ENCODE measurements around the gene ABHD6. TPM values are rescaled to one million over a fixed set of nuclear protein-coding genes. Genes with fewer than 3 reads are reported as not detected.
"Not testable (repeated sequence)": the region's sequence is repeated elsewhere in the genome, so short reads cannot be mapped to it uniquely, and the experiment has no call there.

Gene ABHD6
- total RNA-seq, 1 donor from 2014 or later: 5.2 TPM

DNA sequence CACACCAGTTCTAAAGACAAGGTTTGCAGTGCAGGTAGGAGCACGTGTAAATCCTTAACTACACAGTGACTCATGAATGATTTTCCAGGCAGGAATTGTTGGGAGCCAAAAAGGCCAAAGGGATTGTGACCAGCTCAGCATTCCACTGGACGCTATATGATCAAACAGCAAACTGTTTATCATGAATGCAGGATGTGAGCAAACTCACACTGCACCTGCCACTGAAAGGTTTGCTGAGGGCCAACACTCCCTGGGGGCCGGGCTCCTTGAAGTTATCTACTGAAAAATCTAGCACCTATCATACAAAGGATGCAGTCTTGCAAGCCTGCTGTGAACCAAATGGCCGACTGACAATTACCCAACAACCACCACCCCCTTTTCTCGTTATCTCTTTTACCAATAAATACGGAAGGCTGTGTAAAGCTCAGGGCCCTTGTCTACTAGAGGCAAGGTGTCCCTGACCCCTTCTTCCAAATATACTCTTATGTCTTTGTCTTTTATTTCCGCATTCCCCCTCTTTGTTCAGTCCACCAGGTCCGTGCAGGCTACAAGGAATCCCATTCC lies 15.3 kb upstream of the ABHD6 start:
- no peaks in the 10 kb centered on the region for H3K36me3 ChIP-seq (ENCODE audit: control insufficient read depth in 3 of 3, insufficient read depth in 3 of 3, low read length in 3 of 3)
- no peaks in the 10 kb centered on the region for H3K27me3 ChIP-seq (ENCODE audit: control insufficient read depth in 3 of 3, insufficient read depth in 3 of 3, low read length in 3 of 3)
- peaks cover 3 to 4% (median 4%) of the 10 kb centered on the region in 3 donors for H3K4me1 ChIP-seq (ENCODE audit: control insufficient read depth in 3 of 3, insufficient read depth in 3 of 3, low read length in 3 of 3)
- H3K9ac ChIP-seq (ENCODE audit: low read depth in 1 of 3, low read length in 3 of 3): no peak overlapping the region
- H3K27ac ChIP-seq (ENCODE audit: low read depth, low read length): no peak overlapping the region
- H3K4me3 ChIP-seq (ENCODE audit: low read length in 3 of 3): no peak overlapping the region
- H3K9me3 ChIP-seq (ENCODE audit: control insufficient read depth in 3 of 3, low read length in 3 of 3): no peaks in the 10 kb centered on the region

DNA sequence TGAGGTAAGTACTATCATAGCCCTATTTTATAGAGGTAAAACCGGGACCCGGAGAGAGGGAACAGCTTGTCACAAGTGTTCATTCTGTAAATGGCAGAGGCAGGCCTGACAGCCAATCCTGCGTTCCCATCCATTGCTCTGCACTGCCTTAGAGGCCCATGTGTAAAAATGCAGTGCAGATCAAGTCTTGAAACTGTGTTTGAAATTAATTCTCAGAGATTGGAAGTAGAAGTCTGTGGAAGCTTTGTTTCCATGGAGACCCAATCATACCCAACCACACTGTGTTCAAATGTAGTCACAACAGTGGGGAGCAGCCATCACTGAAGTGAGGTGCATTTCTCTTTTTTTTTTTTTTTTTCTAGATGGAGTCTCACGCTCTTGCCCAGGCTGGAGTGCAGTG lies 13.7 kb upstream of the ABHD6 start:
- Histone ChIP-seq H3K4me3 (ENCODE audit: low read length in 3 of 3) (no peak overlapping the region), H3K27me3 (ENCODE audit: control insufficient read depth in 3 of 3, insufficient read depth in 3 of 3, low read length in 3 of 3) (no peaks in the 10 kb centered on the region), H3K4me1 (ENCODE audit: control insufficient read depth in 3 of 3, insufficient read depth in 3 of 3, low read length in 3 of 3) (no peaks in the 10 kb centered on the region), H3K9me3 (ENCODE audit: control insufficient read depth in 3 of 3, low read length in 3 of 3) (no peaks in the 10 kb centered on the region), H3K9ac (ENCODE audit: low read depth in 1 of 3, low read length in 3 of 3) (no peak overlapping the region), H3K27ac (ENCODE audit: low read depth, low read length) (no peak overlapping the region), H3K36me3 (ENCODE audit: control insufficient read depth in 3 of 3, insufficient read depth in 3 of 3, low read length in 3 of 3) (no peaks in the 10 kb centered on the region)

DNA sequence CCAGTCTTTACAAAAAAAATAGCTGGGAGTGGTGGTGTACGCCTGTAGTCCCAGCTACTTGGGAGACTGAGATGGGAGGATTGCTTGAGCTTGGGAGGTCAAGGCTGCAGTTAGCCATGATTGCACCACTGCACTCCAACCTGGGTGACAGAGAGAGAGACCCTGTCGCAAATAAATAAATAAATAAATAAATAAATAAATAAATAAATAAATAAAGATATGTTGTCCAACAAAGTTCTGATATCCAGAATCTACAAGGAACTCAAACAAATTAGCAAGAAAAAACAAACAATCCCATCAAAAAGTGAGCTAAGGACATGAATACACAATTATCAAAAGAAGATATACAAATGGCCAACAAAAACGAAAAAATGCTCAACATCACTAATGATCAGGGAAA lies 9.7 kb upstream of the ABHD6 start:
- not testable (repeated sequence) for H3K4me1 ChIP-seq (ENCODE audit: control insufficient read depth in 3 of 3, insufficient read depth in 3 of 3, low read length in 3 of 3); H3K4me3 ChIP-seq (ENCODE audit: low read length in 3 of 3); H3K9ac ChIP-seq (ENCODE audit: low read depth in 1 of 3, low read length in 3 of 3); H3K9me3 ChIP-seq (ENCODE audit: control insufficient read depth in 3 of 3, low read length in 3 of 3); H3K27ac ChIP-seq (ENCODE audit: low read depth, low read length); H3K27me3 ChIP-seq (ENCODE audit: control insufficient read depth in 3 of 3, insufficient read depth in 3 of 3, low read length in 3 of 3); H3K36me3 ChIP-seq (ENCODE audit: control insufficient read depth in 3 of 3, insufficient read depth in 3 of 3, low read length in 3 of 3)

DNA sequence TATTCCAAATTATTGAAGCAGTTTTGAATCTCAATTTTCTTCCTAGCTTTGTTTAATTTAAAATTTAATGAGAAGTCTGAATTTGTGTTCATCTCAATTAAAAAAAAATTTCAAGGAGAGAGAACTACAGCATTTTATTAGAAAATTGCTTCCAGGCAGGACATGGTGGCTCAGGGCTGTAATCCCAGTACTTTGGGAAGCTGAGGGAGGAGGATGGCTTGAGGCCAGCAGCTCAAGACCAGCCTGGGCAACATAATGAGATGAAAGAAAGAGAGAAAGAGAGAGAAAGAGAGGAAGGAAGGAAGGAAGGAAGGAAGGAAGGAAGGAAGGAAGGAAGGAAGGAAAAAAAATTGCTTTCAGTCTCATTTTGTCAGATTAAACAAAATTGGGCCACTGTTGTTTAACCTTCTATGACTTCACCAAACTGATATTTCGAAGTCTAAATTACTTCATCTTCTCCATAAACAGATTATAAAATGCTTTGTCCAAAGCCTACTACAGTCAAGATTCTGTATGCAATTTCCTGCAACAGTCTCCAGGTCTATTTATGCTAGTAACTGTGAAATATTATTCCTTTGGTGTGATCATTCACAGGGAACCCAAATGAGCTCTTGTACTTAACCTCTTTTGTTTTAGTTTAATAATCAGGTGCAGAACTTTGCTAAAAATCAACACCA lies 6.6 kb upstream of the ABHD6 start:
- Histone ChIP-seq H3K36me3 (ENCODE audit: control insufficient read depth in 3 of 3, insufficient read depth in 3 of 3, low read length in 3 of 3) (no peaks in the 10 kb centered on the region), H3K4me1 (ENCODE audit: control insufficient read depth in 3 of 3, insufficient read depth in 3 of 3, low read length in 3 of 3) (no peaks in the 10 kb centered on the region), H3K4me3 (ENCODE audit: low read length in 3 of 3) (no peak overlapping the region), H3K27me3 (ENCODE audit: control insufficient read depth in 3 of 3, insufficient read depth in 3 of 3, low read length in 3 of 3) (no peaks in the 10 kb centered on the region), H3K27ac (ENCODE audit: low read depth, low read length) (no peak overlapping the region), H3K9ac (ENCODE audit: low read depth in 1 of 3, low read length in 3 of 3) (no peak overlapping the region), H3K9me3 (ENCODE audit: control insufficient read depth in 3 of 3, low read length in 3 of 3) (no peaks in the 10 kb centered on the region)

DNA sequence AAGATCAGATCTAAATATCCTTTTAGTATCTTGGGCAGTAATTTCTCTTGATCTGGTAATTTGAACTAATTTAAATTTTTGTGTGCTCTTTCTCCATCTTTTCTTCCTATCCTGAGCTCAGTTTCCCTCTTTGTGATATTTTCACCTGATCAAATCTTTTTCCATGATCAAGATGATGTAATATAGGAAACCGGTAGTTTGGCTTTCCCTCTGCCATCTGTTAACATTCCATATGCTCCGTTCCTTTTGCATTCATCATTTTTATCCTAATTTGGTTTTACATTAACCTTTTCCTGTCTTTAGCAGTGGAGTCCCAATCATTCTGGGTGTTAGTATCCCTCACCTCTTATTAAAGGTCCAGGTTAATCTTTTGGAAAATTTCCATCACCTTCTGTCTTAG lies 5.9 kb upstream of the ABHD6 start:
- H3K4me1 ChIP-seq (ENCODE audit: control insufficient read depth in 3 of 3, insufficient read depth in 3 of 3, low read length in 3 of 3): peaks cover 0 to 3% (median under 1%) of the 10 kb centered on the region in 3 donors
- no peaks in the 10 kb centered on the region for H3K27me3 ChIP-seq (ENCODE audit: control insufficient read depth in 3 of 3, insufficient read depth in 3 of 3, low read length in 3 of 3)

DNA sequence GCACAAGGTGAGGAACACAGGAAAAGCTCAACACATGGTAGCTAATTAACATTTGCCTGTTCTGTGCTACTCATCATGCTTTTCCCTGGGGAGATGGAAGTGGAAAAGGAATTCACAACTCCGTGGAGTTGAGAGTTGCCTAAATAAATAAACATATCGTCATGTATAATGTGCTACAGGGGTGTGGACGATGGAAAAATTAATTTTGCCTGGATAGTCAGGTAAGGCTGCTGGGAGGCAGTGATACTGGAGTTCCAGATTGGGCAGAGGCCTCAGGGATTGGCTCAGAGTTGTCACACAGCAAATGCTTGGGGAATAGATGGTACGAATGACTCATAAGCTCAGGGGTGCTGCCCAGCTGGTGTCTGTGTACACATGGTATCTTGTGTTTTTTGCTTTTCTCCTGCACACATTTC lies 3.1 kb upstream of the ABHD6 start:
- H3K36me3 ChIP-seq (ENCODE audit: control insufficient read depth in 3 of 3, insufficient read depth in 3 of 3, low read length in 3 of 3): no peaks in the 10 kb centered on the region
- no peaks in the 10 kb centered on the region for H3K9me3 ChIP-seq (ENCODE audit: control insufficient read depth in 3 of 3, low read length in 3 of 3)
- H3K9ac ChIP-seq (ENCODE audit: low read depth in 1 of 3, low read length in 3 of 3): no peak overlapping the region

More for the DNA sequence above, 5.9 kb upstream of the ABHD6 start:
- no peak overlapping the region for H3K9ac ChIP-seq (ENCODE audit: low read depth in 1 of 3, low read length in 3 of 3)
- no peak overlapping the region for H3K27ac ChIP-seq (ENCODE audit: low read depth, low read length)
- no peaks in the 10 kb centered on the region for H3K36me3 ChIP-seq (ENCODE audit: control insufficient read depth in 3 of 3, insufficient read depth in 3 of 3, low read length in 3 of 3)
- no peaks in the 10 kb centered on the region for H3K9me3 ChIP-seq (ENCODE audit: control insufficient read depth in 3 of 3, low read length in 3 of 3)
- H3K4me3 ChIP-seq (ENCODE audit: low read length in 3 of 3): no peak overlapping the region

DNA sequence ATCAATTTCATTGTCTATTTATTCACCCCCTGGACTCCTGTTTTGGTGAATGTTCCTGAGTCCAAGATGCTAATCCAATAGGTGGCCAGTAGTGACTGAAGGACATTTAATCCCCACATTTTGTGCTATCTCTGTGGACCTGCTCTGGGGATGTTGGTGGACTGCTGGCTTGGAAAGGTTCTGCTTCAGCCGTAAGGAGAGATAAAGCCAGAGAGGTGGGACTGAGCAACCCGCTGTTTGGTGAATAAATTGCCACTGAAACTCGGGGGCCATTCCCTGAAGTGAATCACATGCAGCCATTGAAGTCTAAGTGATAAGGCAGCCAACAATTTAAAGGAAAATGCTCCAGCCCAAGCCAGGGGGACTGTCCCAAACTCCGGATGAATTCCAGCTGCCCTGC lies 1.6 kb upstream of the ABHD6 start:
- Histone ChIP-seq H3K9me3 (ENCODE audit: control insufficient read depth in 3 of 3, low read length in 3 of 3) (no peaks in the 10 kb centered on the region), H3K4me3 (ENCODE audit: low read length in 3 of 3) (no peak overlapping the region), H3K27me3 (ENCODE audit: control insufficient read depth in 3 of 3, insufficient read depth in 3 of 3, low read length in 3 of 3) (no peaks in the 10 kb centered on the region), H3K36me3 (ENCODE audit: control insufficient read depth in 3 of 3, insufficient read depth in 3 of 3, low read length in 3 of 3) (no peaks in the 10 kb centered on the region), H3K9ac (ENCODE audit: low read depth in 1 of 3, low read length in 3 of 3) (no peak overlapping the region), H3K4me1 (ENCODE audit: control insufficient read depth in 3 of 3, insufficient read depth in 3 of 3, low read length in 3 of 3) (peaks cover 6 to 14% (median 11%) of the 10 kb centered on the region in 3 donors), H3K27ac (ENCODE audit: low read depth, low read length) (no peak overlapping the region)

More for the DNA sequence above, 3.1 kb upstream of the ABHD6 start:
- Histone ChIP-seq H3K4me1 (ENCODE audit: control insufficient read depth in 3 of 3, insufficient read depth in 3 of 3, low read length in 3 of 3) (peaks cover 6 to 14% (median 9%) of the 10 kb centered on the region in 3 donors), H3K27ac (ENCODE audit: low read depth, low read length) (no peak overlapping the region), H3K4me3 (ENCODE audit: low read length in 3 of 3) (no peak overlapping the region), H3K27me3 (ENCODE audit: control insufficient read depth in 3 of 3, insufficient read depth in 3 of 3, low read length in 3 of 3) (no peaks in the 10 kb centered on the region)

DNA sequence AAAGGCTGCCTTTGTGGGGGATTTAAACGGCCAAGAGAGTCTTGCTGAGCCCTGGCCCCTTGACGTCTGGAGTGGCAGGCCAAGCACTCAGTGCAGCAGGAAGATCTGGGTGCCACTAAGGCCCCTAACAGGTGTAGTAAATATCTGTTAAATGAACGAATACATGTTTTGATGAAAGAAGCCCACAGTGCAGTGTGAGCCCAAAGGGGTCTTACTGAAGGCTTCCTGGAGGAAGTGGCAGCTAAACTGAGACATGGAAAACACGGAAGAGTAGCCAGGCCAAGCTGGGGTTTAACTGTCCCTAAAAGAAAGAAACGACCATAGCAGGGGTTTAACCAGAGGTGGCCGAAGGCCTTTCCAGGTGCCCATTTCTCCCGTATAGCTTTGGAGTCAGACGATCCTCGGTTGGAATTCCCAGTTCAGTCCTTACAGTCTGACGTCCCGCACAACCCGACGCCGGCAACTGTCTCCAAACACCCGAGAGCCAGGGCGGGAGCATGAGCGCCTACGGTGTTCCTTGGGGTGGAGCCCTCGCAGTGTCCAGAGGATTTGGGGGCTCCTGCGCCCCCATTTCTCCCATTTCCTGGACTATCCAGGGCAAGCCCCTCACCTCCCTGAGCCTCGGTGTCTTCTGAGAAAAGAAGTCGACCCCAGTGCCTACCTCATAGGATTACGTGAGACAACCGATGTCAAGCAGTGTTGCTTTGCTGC lies 910 bp upstream of the ABHD6 start:
- Histone ChIP-seq H3K4me3 (ENCODE audit: low read length in 3 of 3) (peak overlapping the region; percentile 88 to 96 (median 92)), H3K27ac (ENCODE audit: low read depth, low read length) (no peak overlapping the region), H3K9me3 (ENCODE audit: control insufficient read depth in 3 of 3, low read length in 3 of 3) (no peaks in the 10 kb centered on the region), H3K9ac (ENCODE audit: low read depth in 1 of 3, low read length in 3 of 3) (peak overlapping the region; percentile 83 to 87 (median 84)), H3K36me3 (ENCODE audit: control insufficient read depth in 3 of 3, insufficient read depth in 3 of 3, low read length in 3 of 3) (no peaks in the 10 kb centered on the region), H3K27me3 (ENCODE audit: control insufficient read depth in 3 of 3, insufficient read depth in 3 of 3, low read length in 3 of 3) (no peaks in the 10 kb centered on the region), H3K4me1 (ENCODE audit: control insufficient read depth in 3 of 3, insufficient read depth in 3 of 3, low read length in 3 of 3) (peaks cover 6 to 17% (median 17%) of the 10 kb centered on the region in 3 donors)

DNA sequence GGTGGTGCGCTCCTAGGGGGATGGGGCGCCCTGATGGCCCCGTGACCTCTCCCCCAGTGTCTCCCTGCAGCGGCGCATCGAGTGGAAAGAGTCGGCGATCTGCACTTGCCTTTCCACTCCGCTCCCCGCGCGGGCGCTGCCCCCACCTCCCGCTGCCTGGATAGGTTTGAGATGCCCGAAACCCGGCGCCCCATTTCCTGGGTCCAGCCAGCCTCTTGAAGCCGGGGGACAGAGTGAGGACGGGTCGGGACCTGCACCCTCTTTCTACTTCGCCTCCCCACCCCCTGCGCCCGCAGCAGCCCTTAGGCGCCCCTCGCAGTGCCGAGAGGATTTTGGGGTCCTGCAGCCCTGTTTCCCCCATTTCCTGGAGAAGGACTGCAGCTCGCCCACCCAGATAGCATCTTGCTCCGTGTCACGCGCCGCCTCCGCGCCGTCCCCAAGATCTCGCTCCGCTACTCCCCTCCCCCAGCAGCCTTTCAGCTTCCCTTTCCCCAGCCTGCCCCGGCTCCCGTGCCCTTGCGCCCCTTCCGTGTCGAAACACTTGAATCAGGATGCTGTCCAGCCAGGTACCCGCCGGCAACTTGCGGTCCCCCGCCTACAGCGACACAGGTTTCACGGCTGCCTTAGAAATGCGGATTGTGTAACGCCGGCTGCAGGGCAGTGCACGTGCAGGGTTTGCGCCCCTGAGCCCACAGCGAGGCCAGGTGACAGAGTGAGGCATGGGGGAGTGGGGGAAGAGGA lies 519 bp downstream of the ABHD6 start:
- Histone ChIP-seq H3K9ac (ENCODE audit: low read depth in 1 of 3, low read length in 3 of 3) (peak overlapping the region; percentile 61 to 83 (median 74)), H3K4me1 (ENCODE audit: control insufficient read depth in 3 of 3, insufficient read depth in 3 of 3, low read length in 3 of 3) (peaks cover 6 to 17% (median 17%) of the 10 kb centered on the region in 3 donors), H3K36me3 (ENCODE audit: control insufficient read depth in 3 of 3, insufficient read depth in 3 of 3, low read length in 3 of 3) (no peaks in the 10 kb centered on the region), H3K27me3 (ENCODE audit: control insufficient read depth in 3 of 3, insufficient read depth in 3 of 3, low read length in 3 of 3) (no peaks in the 10 kb centered on the region), H3K27ac (ENCODE audit: low read depth, low read length) (no peak overlapping the region), H3K9me3 (ENCODE audit: control insufficient read depth in 3 of 3, low read length in 3 of 3) (no peaks in the 10 kb centered on the region), H3K4me3 (ENCODE audit: low read length in 3 of 3) (peak overlapping the region; percentile 83 to 96 (median 92))
